RWPE2 (cell line): ENCODE measurements around the gene PITPNC1.
"Not testable (repeated sequence)": the region's sequence is repeated elsewhere in the genome, so short reads cannot be mapped to it uniquely, and the experiment has no call there.

Experiments used
- ATAC-seq: fragments of 200-7000 bp; cut with Tn5 transposase; 3 replicates; pipeline ENCODE4 v1.9.1; 2021; ENCODE audit warnings: low read depth
- DNase-seq: peaks from one replicate; pipeline ENCODE4 v3.0.0-alpha.2; 2020; ENCODE audit warnings: low spot score
- H3K27ac ChIP-seq: fragments of 450-650 bp; 2 replicates; pipeline ENCODE4 v1.5.1; 2017; ENCODE audit warnings: mild to moderate bottlenecking; ENCODE audit not compliant: poor library complexity, severe bottlenecking
- H3K27me3 ChIP-seq: fragments of 250-450 bp; sonication (Bioruptor Pico); 2 replicates; pipeline ENCODE4 v1.5.1; 2021; ENCODE audit warnings: mild to moderate bottlenecking, moderate library complexity; ENCODE audit not compliant: insufficient read depth, poor library complexity, severe bottlenecking
- H3K36me3 ChIP-seq: fragments of 250-450 bp; sonication (Bioruptor Pico); 2 replicates; pipeline ENCODE4 v1.5.1; 2020; ENCODE audit warnings: low read depth, mild to moderate bottlenecking, moderate library complexity
- H3K4me1 ChIP-seq: fragments of 250-450 bp; sonication (Bioruptor Pico); 2 replicates; pipeline ENCODE4 v1.5.1; 2021; ENCODE audit warnings: mild to moderate bottlenecking, moderate library complexity; ENCODE audit not compliant: insufficient read depth, poor library complexity, severe bottlenecking
- H3K4me3 ChIP-seq: fragments of 250-450 bp; sonication (Bioruptor Pico); 2 replicates; pipeline ENCODE4 v1.5.1; 2021; ENCODE audit warnings: mild to moderate bottlenecking, moderate library complexity; ENCODE audit not compliant: severe bottlenecking
- H3K9me3 ChIP-seq: fragments of 250-450 bp; sonication (Bioruptor Pico); 2 replicates; pipeline ENCODE4 v1.5.1; 2021; ENCODE audit warnings: mild to moderate bottlenecking, moderate library complexity; ENCODE audit not compliant: severe bottlenecking
- TF ChIP-seq, protein P1 (sequence below): fragments of 450-650 bp; IDR thresholded peaks from one replicate; pipeline ENCODE4 v1.5.1; 2017; ENCODE audit warnings: mild to moderate bottlenecking, moderate library complexity; ENCODE audit not compliant: poor library complexity, severe bottlenecking

PITPNC1 gene

GRCh38 chr17:67725807-67726206 lies 348.7 kb downstream of the PITPNC1 start:
- ATAC-seq (no peak), DNase-seq (no peak)
- H3K36me3 ChIP-seq: peaks cover 97% of the 10 kb centered on the region
- no peaks in the 10 kb centered on the region for H3K4me1 ChIP-seq
- no peak overlapping the region for H3K27ac ChIP-seq
- H3K9me3 ChIP-seq: no peaks in the 10 kb centered on the region
- H3K4me3 ChIP-seq: no peak overlapping the region
- no peaks in the 10 kb centered on the region for H3K27me3 ChIP-seq
- TF ChIP-seq, protein P1, sequence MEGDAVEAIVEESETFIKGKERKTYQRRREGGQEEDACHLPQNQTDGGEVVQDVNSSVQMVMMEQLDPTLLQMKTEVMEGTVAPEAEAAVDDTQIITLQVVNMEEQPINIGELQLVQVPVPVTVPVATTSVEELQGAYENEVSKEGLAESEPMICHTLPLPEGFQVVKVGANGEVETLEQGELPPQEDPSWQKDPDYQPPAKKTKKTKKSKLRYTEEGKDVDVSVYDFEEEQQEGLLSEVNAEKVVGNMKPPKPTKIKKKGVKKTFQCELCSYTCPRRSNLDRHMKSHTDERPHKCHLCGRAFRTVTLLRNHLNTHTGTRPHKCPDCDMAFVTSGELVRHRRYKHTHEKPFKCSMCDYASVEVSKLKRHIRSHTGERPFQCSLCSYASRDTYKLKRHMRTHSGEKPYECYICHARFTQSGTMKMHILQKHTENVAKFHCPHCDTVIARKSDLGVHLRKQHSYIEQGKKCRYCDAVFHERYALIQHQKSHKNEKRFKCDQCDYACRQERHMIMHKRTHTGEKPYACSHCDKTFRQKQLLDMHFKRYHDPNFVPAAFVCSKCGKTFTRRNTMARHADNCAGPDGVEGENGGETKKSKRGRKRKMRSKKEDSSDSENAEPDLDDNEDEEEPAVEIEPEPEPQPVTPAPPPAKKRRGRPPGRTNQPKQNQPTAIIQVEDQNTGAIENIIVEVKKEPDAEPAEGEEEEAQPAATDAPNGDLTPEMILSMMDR: no peak

- DNase-seq, H3K4me3 ChIP-seq, H3K27ac ChIP-seq, H3K9me3 ChIP-seq, ATAC-seq, H3K27me3 ChIP-seq, H3K4me1 ChIP-seq: not testable (repeated sequence)
- H3K36me3 ChIP-seq: peaks cover 94% of the 10 kb centered on the region
Measured at GRCh38 chr17:67727152-67728039, 350.3 kb downstream of the PITPNC1 start.

DNA sequence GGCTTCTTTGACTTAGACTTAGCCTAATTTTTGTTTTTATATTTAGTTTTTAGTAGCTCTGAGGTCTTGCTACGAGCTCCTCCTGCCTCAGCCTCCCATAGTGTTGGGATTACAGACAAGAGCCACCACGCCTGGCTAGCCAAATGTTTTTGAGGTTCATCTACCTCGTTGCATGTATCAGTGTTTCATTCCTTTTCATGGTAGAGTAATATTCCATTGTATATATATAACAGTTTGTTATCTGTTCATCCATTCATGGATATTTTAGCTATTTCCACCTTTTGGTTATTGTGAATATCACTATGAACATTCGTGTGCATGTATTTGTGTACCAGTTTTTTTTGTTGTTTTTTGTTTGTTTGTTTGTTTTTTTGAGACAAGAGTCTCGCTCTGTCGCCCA lies 352.8 kb downstream of the PITPNC1 start:
- Histone ChIP-seq H3K27me3 (no peaks in the 10 kb centered on the region), H3K9me3 (no peaks in the 10 kb centered on the region), H3K4me1 (no peaks in the 10 kb centered on the region), H3K4me3 (no peak overlapping the region), H3K27ac (no peak overlapping the region), H3K36me3 (peaks cover 96% of the 10 kb centered on the region)
- no peak for DNase-seq
- ATAC-seq: no peak
- TF ChIP-seq, protein P1: no peak

GRCh38 chr17:67730731-67731130 lies 353.6 kb downstream of the PITPNC1 start:
- TF ChIP-seq, protein P1: no peak
- no peak for DNase-seq
- peaks cover 96% of the 10 kb centered on the region for H3K36me3 ChIP-seq
- H3K9me3 ChIP-seq: no peaks in the 10 kb centered on the region
- H3K4me1 ChIP-seq: no peaks in the 10 kb centered on the region
- no peak overlapping the region for H3K27ac ChIP-seq
- ATAC-seq: no peak
- no peak overlapping the region for H3K4me3 ChIP-seq
- no peaks in the 10 kb centered on the region for H3K27me3 ChIP-seq

DNA sequence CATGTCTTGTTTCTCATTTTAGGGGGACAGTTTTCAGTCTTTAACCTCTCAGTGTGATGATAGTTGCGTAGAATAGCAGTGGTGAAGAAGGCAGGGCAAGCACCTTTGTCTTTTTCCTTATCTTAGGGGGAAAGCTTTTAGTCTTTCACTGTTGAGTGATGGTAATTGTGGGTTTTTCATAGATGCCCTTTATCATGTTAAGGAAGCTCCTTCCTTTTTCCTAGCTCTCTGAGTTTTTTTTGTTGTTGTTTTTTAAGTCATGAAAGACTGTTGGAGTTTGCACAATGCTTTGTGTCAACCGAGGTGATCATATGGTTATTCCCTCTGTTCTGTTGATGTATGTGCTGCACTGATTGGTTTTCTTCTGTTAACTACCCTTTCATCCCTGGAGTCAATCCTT lies 356.4 kb downstream of the PITPNC1 start:
- no peaks in the 10 kb centered on the region for H3K27me3 ChIP-seq
- H3K9me3 ChIP-seq: no peaks in the 10 kb centered on the region
- no peak for ATAC-seq
- no peak for DNase-seq
- peaks cover 96% of the 10 kb centered on the region for H3K36me3 ChIP-seq
- TF ChIP-seq, protein P1: no peak
- H3K27ac ChIP-seq: no peak overlapping the region
- no peaks in the 10 kb centered on the region for H3K4me1 ChIP-seq
- H3K4me3 ChIP-seq: no peak overlapping the region
